Superior temporal gyrus (tissue), 1 donor: ENCODE results near the gene ZNF862.

Source experiments
- DNase-seq: peaks from one replicate; pipeline ENCODE4 v3.0.0-alpha.2; 2016; ENCODE audit errors: extremely low spot score

ZNF862 gene

DNA sequence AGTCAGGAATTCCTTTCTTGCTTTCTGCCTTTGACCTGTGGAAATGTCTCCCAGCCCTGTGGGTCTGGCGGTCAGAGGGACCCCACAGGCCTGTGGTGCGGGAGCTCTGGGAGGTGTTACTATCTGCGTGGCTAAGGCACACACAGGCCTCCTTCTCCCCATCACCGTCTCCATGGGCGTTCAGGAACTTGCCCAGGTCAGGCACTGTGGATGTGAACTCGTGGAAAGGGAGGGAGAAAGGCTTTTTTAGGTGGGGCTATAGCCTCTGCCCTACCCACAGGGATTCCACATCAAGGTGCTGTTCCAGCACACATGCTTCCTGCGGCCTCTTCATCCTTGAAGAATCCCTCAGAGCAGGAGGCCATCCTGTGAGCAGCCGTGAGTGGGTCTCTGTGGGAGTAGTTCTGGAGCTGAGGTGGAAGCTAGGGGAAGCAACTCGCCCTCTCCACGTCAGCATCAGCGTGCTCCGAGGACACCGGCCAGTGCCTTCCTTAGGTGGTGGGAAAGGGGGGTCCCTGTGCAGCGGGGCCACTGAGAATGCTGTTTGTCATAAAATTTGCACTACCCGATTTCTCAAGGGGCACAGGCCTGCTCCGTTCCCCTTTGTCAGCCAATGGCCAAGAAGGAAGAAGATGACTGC is 28.1 kb downstream of the ZNF862 start:
- DNase-seq = no peak

DNA sequence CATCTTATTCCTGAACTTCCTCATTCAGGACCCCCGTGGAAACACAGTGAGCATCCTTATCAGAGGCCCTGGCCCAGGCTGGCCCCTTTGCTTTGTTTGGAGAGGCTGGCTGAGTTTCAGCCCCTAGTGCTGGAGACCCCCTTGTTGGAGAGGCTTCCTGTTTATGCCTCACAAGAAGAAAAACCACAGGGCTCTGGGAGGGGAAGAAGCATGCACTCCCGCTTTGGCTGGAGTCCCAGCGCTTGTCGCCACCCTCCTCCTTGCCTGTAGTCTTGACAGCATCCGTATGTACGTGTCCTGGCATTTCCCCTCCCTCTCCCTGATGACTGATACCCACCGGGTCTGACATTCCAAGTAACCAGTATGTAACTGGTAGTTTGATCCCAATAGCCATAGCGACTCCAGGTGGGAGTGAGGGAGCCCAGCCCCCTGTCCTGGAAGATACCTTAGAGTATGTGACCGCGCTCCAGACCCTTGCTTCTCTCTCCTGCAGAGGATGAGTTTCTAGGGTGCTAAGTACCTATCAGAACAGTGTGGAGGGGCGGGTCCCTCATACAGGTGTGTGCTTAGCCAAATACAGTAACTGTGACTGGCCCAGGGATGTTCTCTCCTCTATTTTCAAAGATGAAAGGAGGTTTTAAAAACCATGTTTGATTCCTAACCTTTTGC is 28.7 kb downstream of the ZNF862 start:
- no peak for DNase-seq

DNA sequence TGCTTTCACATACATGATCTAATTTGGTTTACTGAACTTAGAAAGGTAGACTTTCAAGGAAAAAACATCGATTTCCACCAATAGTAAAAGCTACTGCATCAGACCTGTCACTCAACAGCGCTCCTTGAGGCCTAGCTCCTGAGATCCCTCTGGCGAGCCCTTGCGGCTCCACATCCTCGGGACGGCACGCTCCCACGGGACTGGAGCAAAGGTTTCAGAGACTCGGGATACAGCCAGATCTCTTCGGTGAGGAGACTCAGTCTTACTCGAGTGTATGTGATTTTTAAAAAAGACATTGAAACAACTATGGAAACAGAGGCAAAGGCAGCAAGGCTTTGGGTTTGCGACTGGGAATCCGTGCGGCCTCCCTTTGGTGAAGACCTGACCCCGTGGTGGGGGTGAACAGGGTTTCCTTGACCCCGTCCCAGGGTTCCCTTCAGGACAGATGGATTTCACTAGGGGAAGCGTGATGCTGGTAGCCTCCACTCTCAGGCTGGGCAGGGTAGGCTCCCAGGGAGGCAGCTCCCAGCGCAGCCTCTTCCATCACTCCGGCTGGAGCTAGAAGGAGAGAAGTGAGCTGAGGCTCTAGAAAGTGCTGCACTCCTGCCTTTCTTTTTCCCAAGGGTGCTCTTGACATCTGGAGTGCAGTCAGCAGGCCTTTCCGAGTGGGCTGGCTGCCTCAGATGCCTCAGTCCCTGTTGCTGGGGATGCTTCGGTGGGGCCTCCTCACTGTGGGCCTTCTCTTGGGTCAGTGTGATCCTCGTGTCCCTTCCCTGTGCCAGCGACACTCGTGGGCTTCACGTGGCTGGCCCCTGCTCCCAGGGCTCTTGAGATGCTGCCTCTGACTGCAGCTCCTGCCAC is 29.8 kb downstream of the ZNF862 start:
- no peak for DNase-seq

DNA sequence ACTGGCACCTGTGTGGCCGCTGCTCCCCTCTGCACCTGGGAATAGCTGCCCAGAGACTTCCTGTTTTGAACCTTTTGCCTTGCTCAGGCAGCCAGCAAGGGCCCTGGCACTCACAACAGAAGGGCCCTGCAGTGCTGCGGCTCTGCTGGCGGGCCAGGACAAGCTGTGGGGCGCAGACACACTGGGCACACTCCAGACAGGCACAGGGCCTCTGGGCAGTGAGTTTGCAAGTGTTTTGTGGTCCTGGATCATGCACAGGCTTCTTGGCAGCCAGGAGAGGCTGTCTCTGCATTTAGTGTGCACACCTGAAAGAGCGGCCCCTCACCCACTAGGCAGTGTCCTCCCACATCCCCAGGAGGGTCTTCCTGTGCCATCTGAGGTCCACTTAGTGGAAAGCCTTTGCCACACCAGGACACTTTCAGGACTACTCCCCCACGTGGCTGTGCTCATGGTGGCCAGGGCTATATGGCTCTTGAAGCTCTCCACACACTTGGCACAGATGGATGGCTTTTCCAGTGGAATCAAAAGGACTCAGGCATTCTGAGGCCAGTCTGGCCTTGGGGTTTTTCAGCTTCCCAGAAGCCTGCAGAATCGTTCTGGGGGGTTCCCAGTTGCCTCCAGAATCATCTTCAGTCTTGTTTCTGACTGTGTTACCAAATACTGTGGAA is 30.6 kb downstream of the ZNF862 start:
- DNase-seq = no peak

DNA sequence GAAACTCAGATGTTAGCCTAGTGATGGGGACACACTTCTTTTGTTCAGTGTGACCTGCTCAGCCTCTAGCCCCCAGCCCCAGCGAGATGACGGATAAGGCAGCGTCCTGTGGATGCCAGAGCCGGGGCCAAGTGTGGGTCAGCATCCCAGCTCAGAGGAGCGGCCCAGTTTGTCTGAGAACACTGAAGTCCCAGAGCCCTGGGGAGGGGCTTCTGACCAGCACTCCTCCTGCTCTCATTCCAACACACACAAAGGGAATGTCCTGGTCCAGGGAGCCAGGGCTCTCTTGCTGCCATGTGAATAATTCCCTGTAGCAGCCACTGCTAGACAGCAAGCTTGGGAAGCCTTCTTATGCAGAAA is 31.1 kb downstream of the ZNF862 start:
- no peak for DNase-seq

DNA sequence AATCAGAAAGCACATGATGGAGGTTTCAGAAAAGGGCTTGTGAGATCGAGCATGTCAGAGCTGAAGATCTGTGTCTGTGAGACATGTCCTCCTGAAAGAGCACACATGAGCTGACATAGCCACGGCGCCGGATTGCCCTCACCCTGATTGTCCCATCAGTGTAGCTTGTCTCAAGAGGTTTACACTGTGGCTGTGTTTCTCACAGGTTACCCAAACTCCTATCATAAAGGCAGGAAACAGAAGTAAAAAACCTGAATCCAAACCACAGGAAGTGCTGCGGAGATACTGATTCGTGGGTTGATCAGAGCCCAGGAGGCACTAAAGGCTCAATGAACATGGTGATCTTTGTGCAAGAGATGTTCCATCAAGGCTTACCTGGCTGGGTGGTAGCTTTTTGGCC is 31.7 kb downstream of the ZNF862 start:
- DNase-seq = no peak

DNA sequence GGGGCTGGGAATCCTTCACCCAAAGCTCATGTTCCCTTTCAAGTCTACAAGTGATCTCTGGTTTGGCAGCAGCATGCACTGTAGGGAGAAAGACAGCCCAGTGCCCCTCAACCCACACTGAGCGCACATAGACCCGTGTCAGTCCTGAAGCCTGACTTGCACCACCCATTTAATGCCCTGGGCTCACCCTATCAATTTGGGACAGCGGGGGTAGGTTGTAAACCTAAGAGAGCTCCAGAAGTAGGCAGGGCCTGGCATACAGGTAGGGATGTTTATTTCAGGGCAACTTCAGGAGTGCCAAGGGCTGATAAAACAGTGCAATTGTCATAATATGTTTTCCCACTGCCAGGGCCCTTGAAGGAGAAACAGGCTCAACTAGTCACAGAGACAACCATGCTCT is 32.1 kb downstream of the ZNF862 start:
- DNase-seq = no peak

DNA sequence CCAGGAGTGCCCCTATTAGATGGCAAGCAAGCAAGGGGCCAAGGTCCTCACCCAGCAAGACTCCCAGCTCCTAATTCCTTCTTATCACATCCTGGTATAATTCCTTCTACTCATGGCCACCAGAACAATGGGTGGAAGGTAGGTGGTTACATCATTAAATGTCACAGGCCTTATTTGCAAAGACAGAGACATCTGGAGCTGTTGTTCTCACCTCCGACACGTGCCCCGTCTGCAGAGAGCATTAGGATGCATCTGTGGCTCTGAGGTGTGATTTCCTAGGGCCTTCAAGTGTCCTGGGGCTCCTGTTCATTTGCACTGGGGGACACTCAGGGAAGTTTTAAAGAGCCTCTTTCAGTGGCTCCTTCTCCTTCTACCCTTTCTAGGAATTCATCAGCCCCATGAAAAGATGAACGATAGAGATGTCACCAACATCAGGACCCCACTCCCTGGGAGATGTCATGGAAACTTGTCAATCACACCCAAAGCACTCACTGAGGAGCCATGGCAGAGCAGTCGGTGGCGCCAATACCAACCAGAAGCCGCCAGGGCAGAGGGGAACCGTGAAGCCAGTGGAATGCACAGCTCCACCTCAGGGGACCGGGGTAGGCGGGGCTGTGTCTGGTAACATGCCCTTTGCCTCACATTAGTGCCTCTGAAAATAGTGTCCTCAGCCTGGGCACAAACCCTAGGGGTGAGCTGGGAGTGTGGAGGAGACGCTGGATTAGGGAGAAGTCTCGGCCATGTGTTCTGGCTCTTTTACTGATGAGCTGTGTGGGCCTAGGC is 32.7 kb downstream of the ZNF862 start:
- no peak for DNase-seq

DNA sequence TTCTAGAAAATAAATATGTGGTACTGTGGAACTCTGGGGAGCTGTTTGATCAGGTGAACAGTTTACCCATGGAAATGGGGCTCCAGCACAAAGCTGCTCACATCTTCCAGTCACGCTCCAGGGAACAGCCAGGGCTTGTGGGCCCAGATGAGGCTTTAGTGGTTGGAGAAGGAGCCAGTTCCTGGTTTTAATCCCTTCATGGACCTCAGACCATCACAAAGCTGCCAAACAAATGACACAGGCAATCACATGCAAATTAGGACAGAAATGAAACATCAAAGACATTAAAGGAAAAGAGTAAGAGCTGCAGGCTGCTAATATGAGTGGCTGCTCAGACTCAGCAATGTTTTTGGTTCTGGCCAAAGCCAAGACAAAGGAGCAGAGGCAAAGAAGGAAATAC is 33.4 kb downstream of the ZNF862 start:
- peak; percentile 24 for DNase-seq

DNA sequence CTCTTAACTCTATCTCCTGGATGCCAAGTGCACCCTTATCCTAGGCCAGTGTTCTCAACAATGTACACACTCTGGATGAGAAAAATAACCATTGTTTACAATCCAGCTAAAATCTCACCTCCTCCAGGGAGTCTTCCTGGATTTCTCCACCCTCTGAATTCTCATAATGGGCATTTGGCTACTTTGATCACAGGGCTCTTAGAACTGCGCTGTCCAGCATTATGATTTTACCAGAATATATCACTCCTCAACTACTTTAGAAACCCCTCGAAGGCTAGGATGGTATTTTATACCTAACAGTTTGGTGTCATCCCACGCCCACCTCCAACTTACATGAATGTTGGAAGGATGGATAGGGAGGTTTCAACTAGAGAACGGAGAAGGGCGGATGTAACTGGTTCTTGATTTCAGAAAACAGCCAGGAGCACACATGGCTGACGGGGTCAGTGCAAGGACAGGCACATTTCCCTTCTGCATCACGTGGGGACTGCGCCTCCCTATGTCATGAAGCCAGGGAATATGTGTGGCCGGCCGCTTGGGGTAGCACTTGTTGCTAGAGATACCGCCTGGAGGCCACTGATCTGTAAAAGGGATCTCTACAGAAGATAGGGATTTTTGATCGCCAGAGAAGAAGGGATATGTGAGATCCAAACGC is 34.4 kb downstream of the ZNF862 start:
- peak; percentile 86 for DNase-seq

DNA sequence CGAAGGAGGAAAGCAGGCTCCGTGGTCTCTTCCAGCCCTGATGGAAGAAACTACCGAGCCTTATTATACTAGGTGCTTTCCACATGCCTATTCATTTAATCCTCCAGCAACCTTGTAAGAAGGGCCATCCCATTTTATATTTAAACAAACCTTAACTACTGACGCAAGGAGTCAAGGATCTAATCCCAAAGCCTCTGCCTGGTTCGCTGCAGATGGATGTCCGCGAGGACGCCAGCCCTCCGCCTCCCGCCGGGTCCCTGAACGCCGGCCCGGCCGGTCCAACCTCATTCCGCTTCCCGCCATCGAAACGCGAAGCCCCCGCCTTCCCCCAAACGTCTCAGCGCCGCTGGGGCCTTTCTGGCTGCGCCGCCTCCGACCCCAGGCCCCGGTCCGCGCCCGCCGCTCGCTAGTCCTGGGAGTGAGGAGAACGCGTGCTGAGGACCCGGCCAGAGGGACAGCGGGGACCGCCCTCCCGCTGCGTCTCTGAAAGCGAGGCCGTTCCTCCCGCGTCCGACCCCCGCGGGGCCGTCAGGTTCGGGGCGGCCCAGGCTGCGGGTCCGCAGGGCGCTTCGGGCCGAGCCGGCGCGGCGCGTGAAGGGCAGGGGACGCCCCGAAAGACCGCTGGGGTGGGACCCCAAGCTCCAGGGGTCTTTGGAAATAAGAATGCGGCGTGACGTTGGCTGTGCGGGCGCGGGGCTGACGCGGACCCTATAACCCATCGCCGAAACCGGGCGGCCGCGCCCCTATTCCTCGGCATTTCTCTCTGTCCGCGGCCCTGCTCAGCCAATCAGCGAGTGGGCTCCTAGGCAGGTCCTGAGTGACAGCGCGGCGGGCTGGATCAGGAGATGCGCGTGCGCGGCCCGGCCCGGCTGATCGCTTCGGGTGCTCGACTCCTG is 35.1 kb downstream of the ZNF862 start, which contains the start of gene ATP6V0E2:
Gene ATP6V0E2, plus strand, starts transcription at position 896 of the 896 bp plus-strand sequence. CDS start 97 bp downstream, outside the sequence.
- DNase-seq = peak; percentile 97

DNA sequence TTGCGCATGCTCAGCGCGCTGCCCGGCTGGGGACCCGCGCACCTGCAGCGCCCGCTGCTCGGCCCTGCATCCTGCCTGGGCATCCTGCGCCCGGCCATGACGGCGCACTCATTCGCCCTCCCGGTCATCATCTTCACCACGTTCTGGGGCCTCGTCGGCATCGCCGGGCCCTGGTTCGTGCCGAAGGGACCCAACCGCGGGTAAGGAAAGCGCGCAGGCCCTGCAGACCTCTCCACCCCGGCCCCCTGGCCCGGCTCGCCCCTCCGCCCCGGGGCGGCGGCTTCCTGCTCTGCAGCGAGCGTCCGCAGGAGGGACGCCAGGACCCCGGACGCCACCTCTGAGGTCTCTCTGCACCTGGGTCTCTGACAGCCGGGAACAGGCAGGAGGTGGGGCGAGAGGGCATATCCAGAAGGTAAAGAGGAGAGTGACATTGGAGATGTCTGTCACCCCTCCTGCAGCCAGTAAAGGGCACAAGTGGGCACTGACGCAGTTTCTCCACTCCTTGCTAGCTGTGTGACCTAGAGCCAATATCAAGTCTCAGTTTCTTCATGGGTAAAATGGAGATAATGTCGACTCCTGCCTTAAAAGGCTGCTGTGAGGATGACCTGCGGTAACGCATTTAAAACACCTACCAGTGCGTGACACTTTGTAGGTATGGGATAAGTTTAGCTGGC is 35.9 kb downstream of the ZNF862 start:
- peak; percentile 23 for DNase-seq

DNA sequence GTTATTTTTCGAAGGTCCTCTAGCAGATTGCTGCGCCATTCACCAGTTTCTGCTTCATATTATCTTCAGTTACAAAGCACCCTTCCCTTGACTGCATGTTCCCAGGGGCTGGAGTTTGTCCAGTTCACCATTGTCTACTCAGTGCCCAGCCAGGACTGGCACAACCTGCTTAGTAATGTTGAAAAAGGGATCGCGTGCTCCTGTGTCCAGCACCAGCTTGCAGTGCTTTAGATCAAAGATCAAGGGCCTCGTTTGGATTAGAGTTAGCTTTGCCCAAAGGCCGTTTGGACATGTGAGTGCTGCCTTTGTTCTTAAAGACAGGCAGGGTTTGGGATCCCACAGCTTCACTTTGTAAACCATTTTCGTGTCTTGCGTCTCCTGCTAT is 36.5 kb downstream of the ZNF862 start:
- DNase-seq = peak; percentile 49

DNA sequence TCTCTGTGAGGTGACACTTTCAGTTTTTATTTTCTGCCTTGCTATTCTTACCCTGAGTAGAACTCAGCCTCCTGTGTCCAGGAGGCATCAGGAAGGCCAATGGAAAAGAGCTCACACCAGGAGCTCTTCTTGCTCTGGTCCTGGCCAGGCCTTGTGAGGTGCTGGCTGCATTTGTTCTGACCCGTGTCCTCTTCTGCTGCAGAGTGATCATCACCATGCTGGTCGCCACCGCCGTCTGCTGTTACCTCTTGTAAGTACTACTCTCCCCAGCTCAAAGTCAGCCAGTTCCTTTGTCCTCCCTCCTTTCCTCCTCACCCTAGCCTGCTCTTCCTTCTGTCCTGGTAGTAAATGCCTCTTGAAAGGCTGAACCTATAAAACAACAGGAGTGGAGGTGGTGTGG is 37.2 kb downstream of the ZNF862 start:
- DNase-seq = no peak

DNA sequence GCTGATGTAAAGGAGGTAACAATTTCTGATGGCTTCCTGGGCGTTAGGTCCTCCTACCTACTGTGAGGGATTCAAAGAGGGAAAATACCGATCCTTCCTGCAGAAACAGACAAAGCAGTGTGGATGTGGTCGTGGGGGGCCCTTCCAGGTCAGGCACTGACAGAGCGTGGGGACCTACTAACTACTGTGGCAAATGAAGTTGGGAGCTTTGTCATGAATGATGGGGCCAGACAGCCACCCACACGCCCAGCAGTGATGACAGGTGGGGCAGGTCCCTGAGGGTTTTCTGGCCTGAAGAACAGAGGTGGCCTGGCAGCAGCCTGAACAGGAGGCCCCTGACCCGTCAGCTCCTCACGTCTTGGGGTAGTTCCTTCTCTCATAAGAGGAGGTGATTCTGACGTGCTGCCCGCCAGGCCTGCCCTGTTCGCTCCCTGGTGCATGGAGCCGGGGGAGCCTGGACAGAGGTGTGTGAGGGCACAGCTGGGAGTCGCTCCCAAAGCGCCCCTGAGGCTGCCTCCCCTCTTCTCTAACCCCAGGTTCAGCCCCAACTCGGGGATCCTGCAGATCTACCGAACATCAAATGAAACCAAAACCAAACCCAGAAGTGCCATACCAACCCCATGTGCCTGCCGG is 39.8 kb downstream of the ZNF862 start:
- DNase-seq = no peak

DNA sequence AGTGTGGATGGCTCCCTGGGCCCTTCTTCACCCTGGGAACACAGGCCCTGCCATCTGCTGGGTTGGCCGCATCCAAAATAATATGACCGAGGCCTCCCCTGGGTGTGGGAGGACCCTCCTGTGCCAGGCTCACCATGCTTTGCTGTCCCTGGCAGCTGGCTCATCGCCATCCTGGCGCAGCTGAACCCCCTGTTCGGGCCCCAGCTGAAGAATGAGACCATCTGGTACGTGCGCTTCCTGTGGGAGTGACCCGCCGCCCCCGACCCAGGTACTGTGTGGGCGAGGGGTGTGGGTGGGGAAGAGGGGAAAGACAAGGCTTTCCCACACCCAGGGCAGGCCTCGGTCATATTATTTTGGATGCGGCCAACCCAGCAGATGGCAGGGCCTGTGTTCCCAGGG is 40.3 kb downstream of the ZNF862 start:
- DNase-seq = no peak

DNA sequence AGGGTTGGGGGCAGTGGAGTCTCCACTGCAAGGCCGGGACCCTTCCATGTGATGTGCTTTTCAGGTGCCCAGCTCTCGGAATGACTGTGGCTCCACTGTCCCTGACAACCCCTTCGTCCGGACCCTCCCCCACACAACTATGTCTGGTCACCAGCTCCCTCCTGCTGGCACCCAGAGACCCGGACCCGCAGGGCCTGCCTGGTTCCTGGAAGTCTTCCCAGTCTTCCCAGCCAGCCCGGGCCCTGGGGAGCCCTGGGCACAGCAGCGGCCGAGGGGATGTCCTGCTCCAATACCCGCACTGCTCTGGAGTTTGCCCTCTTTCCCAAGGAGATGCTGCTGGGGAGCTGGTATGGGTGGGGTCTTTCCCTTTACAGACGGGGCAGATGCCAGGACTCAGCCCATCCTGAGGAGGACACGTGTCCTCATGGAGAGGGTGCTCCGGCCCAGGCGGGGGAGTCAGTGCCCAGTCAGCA is 41.1 kb downstream of the ZNF862 start:
- DNase-seq = no peak

DNA sequence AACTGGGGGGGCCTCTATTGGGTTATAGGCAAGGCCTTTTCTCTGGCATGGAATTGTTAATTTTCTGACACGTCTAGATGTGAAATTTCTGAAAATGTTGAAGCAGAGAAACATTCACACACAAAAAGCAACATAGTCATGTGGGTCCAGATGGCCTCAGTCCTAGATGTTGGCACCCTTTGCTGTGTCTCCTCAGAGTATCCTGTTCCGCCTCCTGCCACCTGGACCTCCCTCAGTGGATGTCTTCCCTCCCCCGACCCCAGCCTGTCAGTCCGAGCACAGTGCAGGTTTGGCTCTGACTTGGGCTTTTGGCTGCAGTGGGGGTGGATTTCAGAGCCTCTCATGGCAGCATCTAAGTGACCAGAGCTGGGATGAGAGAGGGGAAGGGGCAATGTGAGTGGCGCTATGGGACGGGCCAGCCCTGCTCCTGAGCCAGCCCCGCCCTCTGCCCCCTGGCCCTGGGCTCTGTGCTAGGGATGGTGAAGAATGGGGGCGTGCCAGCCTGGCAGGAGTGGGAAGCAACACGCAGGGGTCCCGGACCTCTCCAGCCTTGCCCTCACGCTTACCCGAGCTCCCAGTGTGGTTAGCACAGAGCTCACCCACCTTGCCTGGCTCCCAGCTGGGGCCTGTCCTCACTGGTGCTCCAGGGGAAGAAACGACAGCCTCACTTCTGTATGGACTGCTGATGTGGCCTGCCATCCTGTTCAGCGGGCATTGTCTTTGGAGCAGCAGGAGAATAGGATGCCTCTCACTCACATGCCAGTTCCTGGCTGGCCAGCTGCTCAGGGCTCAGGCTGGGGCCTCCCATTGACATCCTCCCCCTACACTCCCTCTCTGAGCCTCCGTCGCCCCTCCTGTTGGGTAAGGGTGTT is 41.8 kb downstream of the ZNF862 start:
- DNase-seq = no peak
